Measurements from ENCODE around the gene CEP131. TPM values are rescaled to one million over a fixed set of nuclear protein-coding genes. Genes with fewer than 3 reads are reported as not detected.
A peak's percentile ranks its signal among the peaks of the same experiment; 100 is the strongest.

Gene CEP131
- total and polyA plus RNA-seq, 2 of the 4 experiments (the other 2 are of a cell fraction): 4.8 to 9.6 TPM

DNA sequence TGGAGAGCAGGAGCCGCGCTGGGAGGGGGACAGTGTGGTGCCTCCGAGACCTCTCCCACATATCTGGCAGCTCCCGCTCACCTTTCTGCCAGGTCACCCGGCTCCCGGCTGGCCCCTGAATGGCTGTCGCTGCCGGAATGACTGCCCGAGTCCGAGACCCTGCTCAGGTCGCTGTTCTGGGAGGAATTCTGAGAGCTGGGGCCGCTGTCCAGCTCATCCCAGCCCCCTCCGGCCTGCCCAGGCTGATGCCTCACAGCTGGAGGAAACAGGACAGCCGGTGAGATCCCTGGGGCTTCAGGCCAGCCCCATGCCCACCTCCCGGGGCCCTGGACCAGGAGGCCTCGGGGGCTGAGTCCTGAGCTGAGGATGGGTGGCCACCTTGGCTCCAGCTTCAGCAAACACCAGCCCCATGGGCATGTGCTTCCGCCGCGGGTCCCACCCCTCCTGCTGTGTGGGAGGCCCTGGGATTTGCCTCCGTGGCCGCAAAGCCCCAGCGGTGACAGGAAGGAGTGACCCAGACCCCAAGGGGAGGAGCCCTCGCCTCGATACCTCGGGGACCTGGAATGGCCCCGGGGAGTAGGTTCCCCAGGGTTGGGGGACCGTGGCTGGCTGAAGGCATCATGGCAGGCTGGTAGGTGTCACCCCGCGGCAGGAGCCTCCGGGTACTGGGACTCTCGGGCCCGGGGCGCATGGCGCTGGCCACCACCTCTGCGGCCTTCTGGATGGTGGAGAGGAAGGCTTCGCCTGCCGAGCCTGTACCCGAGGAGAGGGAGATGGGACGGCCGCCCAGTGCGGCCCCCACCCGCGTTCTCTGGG, 9.2 kb upstream of the CEP131 start (continued):
- no peak for TF ChIP-seq NFE2L2 (IDR thresholded peaks at IDR 0.05; ENCODE audit: low read depth, low read length)

DNA sequence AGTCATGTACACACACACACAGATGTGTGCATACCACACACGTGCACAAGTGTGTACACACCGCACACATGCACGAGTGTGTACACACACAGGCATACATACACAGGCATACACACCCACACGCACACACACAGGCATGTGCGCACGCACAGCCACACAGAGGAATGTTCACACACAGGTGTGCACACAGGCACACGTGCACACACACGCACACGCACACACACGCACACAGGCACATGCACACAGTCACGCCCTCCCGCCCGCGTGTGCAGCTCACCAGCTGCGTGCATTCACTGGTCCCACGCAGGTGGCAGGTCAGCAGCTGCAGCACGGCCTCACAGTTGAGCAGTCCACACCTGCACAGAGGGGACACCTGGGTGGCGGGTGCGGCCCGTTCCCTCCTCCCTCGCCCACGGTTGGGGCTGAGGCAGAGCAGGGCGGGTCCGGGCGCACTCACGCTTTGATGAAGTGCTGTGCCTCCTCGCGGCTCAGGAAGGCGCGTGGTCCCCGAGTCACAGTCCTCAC, 8.4 kb upstream of the CEP131 start:
- H3K9me1 ChIP-seq (ENCODE audit: insufficient read depth, low read length): no peaks in the 10 kb centered on the region
- dilution Hi-C loops (cut with HindIII; ENCODE audit: low sequenced_read_pairs, unreplicated experiment) (no loop called here), in situ Hi-C loops (cut with MboI; ENCODE audit: low sequenced_read_pairs) (no loop called here), intact Hi-C loops (cut with micrococcal nuclease) (no loop called here)
- H2BK20ac ChIP-seq (ENCODE audit: low read depth, low read length): no peak overlapping the region
- CTCF ChIA-PET: no interaction called here
- no peak overlapping the region for H3K4me3 ChIP-seq (ENCODE audit: insufficient read depth, low read depth, low read length)
- H2AFZ ChIP-seq (replicated peaks; ENCODE audit: low read length, poor library complexity): peak overlapping the region; percentile 43
- WGBS, 2 experiments (ENCODE audit: extremely low coverage in 2 of 2, insufficient read length in 1 of 2): 91% methylated on average over 30 of the region's 31 CpGs; no CpG with 5 or more reads in 1 of the 2 experiments
- H3K9me3 ChIP-seq (ENCODE audit: control insufficient read depth, insufficient read depth, low read length): peaks cover 3% of the 10 kb centered on the region; the same call in 1 of the 2 replicates
- TF ChIP-seq FOS (IDR thresholded peaks at IDR 0.05; ENCODE audit: low read depth, low read length) (no peak), SMC3 (IDR thresholded peaks at IDR 0.05; ENCODE audit: low read depth, low read length) (no peak), MXI1 (IDR thresholded peaks at IDR 0.05; ENCODE audit: borderline replicate concordance, low read depth, low read length) (no peak), RCOR1 (IDR thresholded peaks at IDR 0.05; ENCODE audit: insufficient replicate concordance, low read length) (no peak)
- TF ChIP-seq, protein P1, sequence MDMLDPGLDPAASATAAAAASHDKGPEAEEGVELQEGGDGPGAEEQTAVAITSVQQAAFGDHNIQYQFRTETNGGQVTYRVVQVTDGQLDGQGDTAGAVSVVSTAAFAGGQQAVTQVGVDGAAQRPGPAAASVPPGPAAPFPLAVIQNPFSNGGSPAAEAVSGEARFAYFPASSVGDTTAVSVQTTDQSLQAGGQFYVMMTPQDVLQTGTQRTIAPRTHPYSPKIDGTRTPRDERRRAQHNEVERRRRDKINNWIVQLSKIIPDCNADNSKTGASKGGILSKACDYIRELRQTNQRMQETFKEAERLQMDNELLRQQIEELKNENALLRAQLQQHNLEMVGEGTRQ (IDR thresholded peaks at IDR 0.05; ENCODE audit: low read depth, low read length): no peak
- peaks cover 2% of the 10 kb centered on the region; the same call in 1 of the 2 replicates for H3K4me1 ChIP-seq (ENCODE audit: control insufficient read depth, insufficient read depth, low read length)
- no peak overlapping the region for H2BK120ac ChIP-seq (ENCODE audit: low read depth, low read length)
- H3K4ac ChIP-seq (ENCODE audit: low read depth, low read length): no peak overlapping the region
- H3K27me3 ChIP-seq (ENCODE audit: control insufficient read depth, insufficient read depth, low read length): no peaks in the 10 kb centered on the region
- no peak overlapping the region for H3K27ac ChIP-seq (ENCODE audit: insufficient read depth, low read length)
- H2BK15ac ChIP-seq (ENCODE audit: low read depth, low read length): no peak overlapping the region
- no peak overlapping the region for H3K14ac ChIP-seq (replicated peaks; ENCODE audit: low read depth, low read length)
- H3K18ac ChIP-seq (ENCODE audit: low read depth, low read length): no peak overlapping the region
- POLR2A ChIA-PET (ENCODE audit: unreplicated experiment): no interaction called here
- no peak overlapping the region for H3K9ac ChIP-seq (ENCODE audit: low read depth, low read length)
- H2AK5ac ChIP-seq (ENCODE audit: low read depth, low read length): no peak overlapping the region
- H3K79me1 ChIP-seq (ENCODE audit: low read depth in 1 of 2, low read length in 2 of 2): peaks cover 4 to 30% of the 10 kb centered on the region in 2 experiments; a peak in 3 of 4 replicates
- no TSS peak for BruUV-seq (replicated peaks)
- H4K5ac ChIP-seq (ENCODE audit: low read depth, low read length): no peak overlapping the region
- H3K4me2 ChIP-seq (ENCODE audit: low read depth, low read length): no peak overlapping the region
- no peak for ATAC-seq (ENCODE audit: low read depth)
- H4K8ac ChIP-seq (ENCODE audit: low read depth in 2 of 2, low read length in 2 of 2): no peak overlapping the region
- H2BK5ac ChIP-seq (ENCODE audit: low read depth, low read length, poor library complexity, severe bottlenecking): no peak overlapping the region
- H2AK9ac ChIP-seq (replicated peaks; ENCODE audit: low read depth, low read length, poor library complexity): peak overlapping the region; percentile 28
- peaks cover 39% of the 10 kb centered on the region for H3K36me3 ChIP-seq (ENCODE audit: control insufficient read depth, insufficient read depth, low read length)
- H3K56ac ChIP-seq (ENCODE audit: extremely low read depth, insufficient read depth, low read length): no peak overlapping the region
- H4K20me1 ChIP-seq (ENCODE audit: insufficient read depth, low read length): peaks cover 27% of the 10 kb centered on the region
- no peak for DNase-seq
- no peak overlapping the region for H4K91ac ChIP-seq (ENCODE audit: insufficient read depth, low read depth, low read length)
- H3K23ac ChIP-seq (ENCODE audit: low read depth, low read length): no peak overlapping the region

All from IMR-90 (cell line).